HEK293 (cell line): ENCODE measurements around the gene SINHCAF.
"Not testable (repeated sequence)": the region's sequence is repeated elsewhere in the genome, so short reads cannot be mapped to it uniquely, and the experiment has no call there.

ENCODE experiments used
- CTCF ChIA-PET: fragments of 350-600 bp; formaldehyde crosslinking; extraction: SDS; loops from one replicate; lab custom pipeline; 2021; ENCODE audit warnings: antibody characterized with exemption; lab: Yijun Ruan, JAX
- POLR2A ChIA-PET: fragments of 300-600 bp; formaldehyde crosslinking; extraction: SDS; loops from one replicate; lab custom pipeline; 2020; ENCODE audit warnings: antibody characterized with exemption, inconsistent platforms; lab: Yijun Ruan, JAX
- H3K27ac ChIP-seq: fragments of 200-500 bp; sonication (Bioruptor generic); 2 replicates; pipeline ENCODE4 v1.5.1; 2014; ENCODE audit warnings: low read depth, low read length, control low read depth, inconsistent platforms; ENCODE audit errors: extremely low read depth
- H3K36me3 ChIP-seq, 2 experiments: fragments of 200-500 bp in 1 of 2; sonication (Bioruptor generic) in 1 of 2; 1 replicate in 1 of 2; 2 replicates in 1 of 2; pipeline ENCODE4 v1.5.1; 2014 to 2017; ENCODE audit warnings: inconsistent platforms in 2 of 2, low read length in 2 of 2; ENCODE audit not compliant: control insufficient read depth in 2 of 2, insufficient read depth in 1 of 2
- H3K4me1 ChIP-seq: fragments of 200-500 bp; sonication (Bioruptor generic); 2 replicates; pipeline ENCODE4 v1.5.1; 2014; ENCODE audit warnings: mild to moderate bottlenecking, low read length, inconsistent platforms; ENCODE audit not compliant: control insufficient read depth, insufficient read depth
- H3K4me3 ChIP-seq: 2 replicates; pipeline ENCODE4 v1.5.1; 2011; ENCODE audit warnings: low read depth, mild to moderate bottlenecking, control low read depth, low read length, moderate library complexity
- H3K9me3 ChIP-seq: fragments of 200-500 bp; sonication (Bioruptor generic); 2 replicates; pipeline ENCODE4 v1.5.1; 2014; ENCODE audit warnings: low read depth, low read length, inconsistent platforms; ENCODE audit not compliant: control insufficient read depth, insufficient read depth
- GLI2 ChIP-seq: fragments of 450-650 bp; formaldehyde crosslinking; IDR thresholded peaks from 2 replicates; pipeline ENCODE4; 2017; ENCODE audit warnings: missing biosample characterization, missing genetic modification characterization, low read depth, borderline replicate concordance
- PRDM6 ChIP-seq: fragments of 450-650 bp; formaldehyde crosslinking; IDR thresholded peaks from 2 replicates; pipeline ENCODE4 v1.5.1; 2017; ENCODE audit warnings: missing biosample characterization, missing genetic modification characterization
- YY2 ChIP-seq: fragments of 450-650 bp; formaldehyde crosslinking; IDR thresholded peaks from 2 replicates; pipeline ENCODE4 v1.5.1; 2016; ENCODE audit warnings: missing biosample characterization, missing genetic modification characterization
- ZBTB20 ChIP-seq: fragments of 450-650 bp; formaldehyde crosslinking; IDR thresholded peaks from 2 replicates; pipeline ENCODE4 v1.5.1; 2016; ENCODE audit warnings: missing biosample characterization, missing genetic modification characterization
- ZBTB21 ChIP-seq: fragments of 450-650 bp; formaldehyde crosslinking; IDR thresholded peaks from 2 replicates; pipeline ENCODE4 v1.5.1; 2017; ENCODE audit warnings: missing biosample characterization, missing genetic modification characterization
- ZNF2 ChIP-seq: fragments of 450-650 bp; formaldehyde crosslinking; IDR thresholded peaks from 2 replicates; pipeline ENCODE4 v1.5.1; 2016; ENCODE audit warnings: missing biosample characterization, missing genetic modification characterization
- ZNF274 ChIP-seq, 2 experiments: fragments of 200-500 bp in 1 of 2; fragments of 450-650 bp in 1 of 2; sonication (Bioruptor generic) in 1 of 2; formaldehyde crosslinking in 1 of 2; IDR thresholded peaks; 2 replicates each; pipeline versions ENCODE4 v1.5.1 to v1.6.1; 2014 to 2016; ENCODE audit warnings: borderline replicate concordance in 1 of 2, inconsistent platforms in 1 of 2, low read length in 1 of 2, missing biosample characterization in 1 of 2, missing genetic modification characterization in 1 of 2
- ZNF324 ChIP-seq: fragments of 450-650 bp; formaldehyde crosslinking; IDR thresholded peaks from 2 replicates; pipeline ENCODE4 v1.5.1; 2016; ENCODE audit warnings: missing biosample characterization, missing genetic modification characterization
- ZNF518A ChIP-seq: fragments of 450-650 bp; formaldehyde crosslinking; conservative IDR thresholded peaks from 2 replicates; pipeline ENCODE4 v1.5.1; 2016; ENCODE audit warnings: low read depth, missing biosample characterization, missing genetic modification characterization
- ZNF544 ChIP-seq: fragments of 450-650 bp; formaldehyde crosslinking; IDR thresholded peaks from 2 replicates; pipeline ENCODE4 v1.5.0; 2017; ENCODE audit warnings: missing biosample characterization, missing genetic modification characterization
- ZNF561 ChIP-seq: fragments of 450-650 bp; IDR thresholded peaks from 2 replicates; pipeline ENCODE4 v1.5.1; 2018; ENCODE audit warnings: missing biosample characterization, missing genetic modification characterization, borderline replicate concordance
- ZNF654 ChIP-seq: fragments of 450-650 bp; formaldehyde crosslinking; IDR thresholded peaks from 2 replicates; pipeline ENCODE4 v1.5.1; 2016; ENCODE audit warnings: low read depth, missing biosample characterization, missing genetic modification characterization
- ZNF664 ChIP-seq: fragments of 450-650 bp; formaldehyde crosslinking; IDR thresholded peaks from 2 replicates; pipeline ENCODE4 v1.5.1; 2016; ENCODE audit warnings: missing biosample characterization, missing genetic modification characterization
- ZNF701 ChIP-seq: fragments of 450-650 bp; formaldehyde crosslinking; IDR thresholded peaks from 2 replicates; pipeline ENCODE4 v1.5.1; 2016; ENCODE audit warnings: missing biosample characterization, missing genetic modification characterization
- ZNF792 ChIP-seq: fragments of 450-650 bp; formaldehyde crosslinking; IDR thresholded peaks from 2 replicates; pipeline ENCODE4 v1.5.1; 2016; ENCODE audit warnings: missing biosample characterization, missing genetic modification characterization
- TF ChIP-seq, protein P1 (sequence below): fragments of 450-650 bp; formaldehyde crosslinking; IDR thresholded peaks from 2 replicates; pipeline ENCODE4 v1.5.1; 2016; ENCODE audit warnings: missing biosample characterization, missing genetic modification characterization, low read depth
- TF ChIP-seq, protein P2 (sequence below): fragments of 450-650 bp; formaldehyde crosslinking; IDR thresholded peaks from 2 replicates; pipeline ENCODE4 v1.5.1; 2016; ENCODE audit warnings: missing biosample characterization, missing genetic modification characterization
- TF ChIP-seq, protein P3 (sequence below): fragments of 450-650 bp; formaldehyde crosslinking; IDR thresholded peaks from 2 replicates; pipeline ENCODE4 v1.5.1; 2016; ENCODE audit warnings: missing biosample characterization, missing genetic modification characterization

The SINHCAF gene

DNA sequence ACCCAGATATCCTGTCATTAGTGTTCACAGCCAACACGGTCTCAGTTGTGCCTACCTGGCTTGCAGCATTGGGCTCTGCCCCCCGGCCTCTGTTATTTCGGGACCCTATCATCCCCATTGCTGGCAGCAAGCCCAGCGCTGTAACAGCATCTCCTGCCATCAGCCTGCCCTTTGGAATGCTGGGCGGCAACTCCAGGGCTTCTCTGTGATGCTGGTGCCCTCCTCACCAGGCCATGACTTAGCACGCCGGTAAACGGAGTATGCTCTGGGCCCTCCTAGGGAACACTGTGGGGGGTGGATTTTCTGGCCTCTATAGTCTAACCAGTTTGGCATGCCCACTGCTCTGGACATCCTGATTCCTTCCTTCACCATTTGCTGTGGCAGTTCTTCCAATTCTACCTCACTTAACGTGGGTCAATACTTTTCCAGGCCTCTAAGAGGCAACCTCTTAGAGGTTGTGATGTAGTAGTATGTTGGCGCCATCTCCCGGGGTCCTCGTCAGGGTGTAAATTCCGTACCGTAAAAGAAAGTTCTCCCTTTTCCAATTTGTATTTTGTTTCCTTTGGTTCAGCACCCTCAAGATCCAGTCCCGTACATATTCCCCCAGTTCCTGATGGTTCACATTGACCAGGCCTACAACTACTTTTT, 80.0 kb downstream of the SINHCAF start (continued):
- TF ChIP-seq, protein P1, sequence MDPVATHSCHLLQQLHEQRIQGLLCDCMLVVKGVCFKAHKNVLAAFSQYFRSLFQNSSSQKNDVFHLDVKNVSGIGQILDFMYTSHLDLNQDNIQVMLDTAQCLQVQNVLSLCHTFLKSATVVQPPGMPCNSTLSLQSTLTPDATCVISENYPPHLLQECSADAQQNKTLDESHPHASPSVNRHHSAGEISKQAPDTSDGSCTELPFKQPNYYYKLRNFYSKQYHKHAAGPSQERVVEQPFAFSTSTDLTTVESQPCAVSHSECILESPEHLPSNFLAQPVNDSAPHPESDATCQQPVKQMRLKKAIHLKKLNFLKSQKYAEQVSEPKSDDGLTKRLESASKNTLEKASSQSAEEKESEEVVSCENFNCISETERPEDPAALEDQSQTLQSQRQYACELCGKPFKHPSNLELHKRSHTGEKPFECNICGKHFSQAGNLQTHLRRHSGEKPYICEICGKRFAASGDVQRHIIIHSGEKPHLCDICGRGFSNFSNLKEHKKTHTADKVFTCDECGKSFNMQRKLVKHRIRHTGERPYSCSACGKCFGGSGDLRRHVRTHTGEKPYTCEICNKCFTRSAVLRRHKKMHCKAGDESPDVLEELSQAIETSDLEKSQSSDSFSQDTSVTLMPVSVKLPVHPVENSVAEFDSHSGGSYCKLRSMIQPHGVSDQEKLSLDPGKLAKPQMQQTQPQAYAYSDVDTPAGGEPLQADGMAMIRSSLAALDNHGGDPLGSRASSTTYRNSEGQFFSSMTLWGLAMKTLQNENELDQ (tag by site-specific recombination): no peak

GRCh38 chr12:31242418-31242817, 83.5 kb downstream of the SINHCAF start:
- H3K9me3 ChIP-seq, H3K4me1 ChIP-seq, POLR2A ChIA-PET, H3K4me3 ChIP-seq, H3K36me3 ChIP-seq, H3K27ac ChIP-seq: not testable (repeated sequence)
- CTCF ChIA-PET: interaction anchor here (0.6 to 4.8 kb wide), 6 partner anchors 8 to 1660 kb away, joined by 3 to 39 read pairs (median 8); no protein-coding TSS in a partner anchor

DNA sequence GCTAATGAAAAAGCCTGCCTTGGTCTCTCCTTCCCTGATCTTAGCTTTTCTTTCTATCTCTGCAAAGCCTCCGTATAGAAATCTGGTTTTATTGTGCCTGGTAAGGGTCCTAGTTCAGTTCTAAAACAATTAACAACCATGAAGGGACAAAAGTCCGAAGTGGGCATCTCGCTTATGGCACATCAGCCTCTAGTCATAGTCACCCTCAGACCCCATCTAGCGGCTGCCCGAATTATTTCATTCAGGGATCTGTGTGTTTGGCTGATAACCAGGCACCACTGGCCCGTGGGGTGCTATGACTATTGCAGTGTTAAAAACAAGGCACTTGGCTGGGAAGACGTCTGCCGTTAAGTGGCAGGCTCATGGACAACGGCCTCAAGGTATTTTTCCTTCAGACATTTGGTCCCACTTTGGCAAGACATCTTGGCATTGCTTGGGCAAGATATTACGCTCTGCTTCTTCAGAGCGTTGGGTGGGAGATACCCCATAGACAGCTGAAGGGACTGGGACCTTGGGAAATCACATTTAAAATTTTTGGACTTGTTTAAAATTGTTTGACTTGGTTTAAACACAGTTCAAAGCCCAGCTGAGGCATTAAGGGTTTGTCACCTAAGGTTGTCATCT, 87.1 kb downstream of the SINHCAF start:
- CTCF ChIA-PET: interaction anchor here (0.6 to 4.8 kb wide), 19 partner anchors 9 to 1163 kb away, joined by 3 to 39 read pairs (median 4); no protein-coding TSS in a partner anchor
- Histone ChIP-seq H3K27ac (no peak overlapping the region), H3K4me1 (peaks cover 6% of the 10 kb centered on the region; the same call in 1 of the 2 replicates)
- TF ChIP-seq ZBTB21 (tag by site-specific recombination) (no peak), ZNF561 (no peak), PRDM6 (tag by site-specific recombination) (no peak), ZNF792 (tag by site-specific recombination) (no peak), YY2 (tag by site-specific recombination) (no peak), ZNF324 (tag by site-specific recombination) (no peak), ZNF654 (tag by site-specific recombination) (peak; percentile 59), ZBTB20 (no peak), GLI2 (tag by site-specific recombination) (no peak), ZNF664 (no peak), ZNF2 (tag by site-specific recombination) (peak; percentile 59; the same call in 1 of the 2 replicates), ZNF544 (tag by site-specific recombination) (no peak), ZNF518A (tag by site-specific recombination) (no peak), ZNF701 (tag by site-specific recombination) (no peak), ZNF274 (IDR thresholded peaks at IDR 0.05; ENCODE audit: low read length) (no peak), ZNF274 (tag by site-specific recombination; IDR thresholded peaks at IDR 0.05; ENCODE audit: borderline replicate concordance) (no peak)
- TF ChIP-seq, protein P2, sequence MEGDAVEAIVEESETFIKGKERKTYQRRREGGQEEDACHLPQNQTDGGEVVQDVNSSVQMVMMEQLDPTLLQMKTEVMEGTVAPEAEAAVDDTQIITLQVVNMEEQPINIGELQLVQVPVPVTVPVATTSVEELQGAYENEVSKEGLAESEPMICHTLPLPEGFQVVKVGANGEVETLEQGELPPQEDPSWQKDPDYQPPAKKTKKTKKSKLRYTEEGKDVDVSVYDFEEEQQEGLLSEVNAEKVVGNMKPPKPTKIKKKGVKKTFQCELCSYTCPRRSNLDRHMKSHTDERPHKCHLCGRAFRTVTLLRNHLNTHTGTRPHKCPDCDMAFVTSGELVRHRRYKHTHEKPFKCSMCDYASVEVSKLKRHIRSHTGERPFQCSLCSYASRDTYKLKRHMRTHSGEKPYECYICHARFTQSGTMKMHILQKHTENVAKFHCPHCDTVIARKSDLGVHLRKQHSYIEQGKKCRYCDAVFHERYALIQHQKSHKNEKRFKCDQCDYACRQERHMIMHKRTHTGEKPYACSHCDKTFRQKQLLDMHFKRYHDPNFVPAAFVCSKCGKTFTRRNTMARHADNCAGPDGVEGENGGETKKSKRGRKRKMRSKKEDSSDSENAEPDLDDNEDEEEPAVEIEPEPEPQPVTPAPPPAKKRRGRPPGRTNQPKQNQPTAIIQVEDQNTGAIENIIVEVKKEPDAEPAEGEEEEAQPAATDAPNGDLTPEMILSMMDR (tag by site-specific recombination): peak; percentile 23; the same call in 1 of the 2 replicates
- TF ChIP-seq, protein P3, sequence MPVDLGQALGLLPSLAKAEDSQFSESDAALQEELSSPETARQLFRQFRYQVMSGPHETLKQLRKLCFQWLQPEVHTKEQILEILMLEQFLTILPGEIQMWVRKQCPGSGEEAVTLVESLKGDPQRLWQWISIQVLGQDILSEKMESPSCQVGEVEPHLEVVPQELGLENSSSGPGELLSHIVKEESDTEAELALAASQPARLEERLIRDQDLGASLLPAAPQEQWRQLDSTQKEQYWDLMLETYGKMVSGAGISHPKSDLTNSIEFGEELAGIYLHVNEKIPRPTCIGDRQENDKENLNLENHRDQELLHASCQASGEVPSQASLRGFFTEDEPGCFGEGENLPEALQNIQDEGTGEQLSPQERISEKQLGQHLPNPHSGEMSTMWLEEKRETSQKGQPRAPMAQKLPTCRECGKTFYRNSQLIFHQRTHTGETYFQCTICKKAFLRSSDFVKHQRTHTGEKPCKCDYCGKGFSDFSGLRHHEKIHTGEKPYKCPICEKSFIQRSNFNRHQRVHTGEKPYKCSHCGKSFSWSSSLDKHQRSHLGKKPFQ: no peak

More for the DNA sequence above, 87.1 kb downstream of the SINHCAF start:
- POLR2A ChIA-PET: no interaction called here
- no peaks in the 10 kb centered on the region for H3K36me3 ChIP-seq
- no peak overlapping the region for H3K4me3 ChIP-seq
- H3K9me3 ChIP-seq: no peaks in the 10 kb centered on the region
